ENCODE data around the gene STEAP1B.
"Not testable (repeated sequence)": the region's sequence is repeated elsewhere in the genome, so short reads cannot be mapped to it uniquely, and the experiment has no call there.

The STEAP1B gene

GRCh38 chr7:22499044-22499443 is 944 bp downstream of the STEAP1B start:
- ChIA-PET CTCF (no interaction called here), POLR2A (no interaction called here)
- no peak overlapping the region for H3K4me3 ChIP-seq (ENCODE audit: control insufficient read depth in 1 of 7, extremely low read depth in 1 of 7, insufficient read depth in 4 of 7, low read depth in 2 of 7, low read length in 6 of 7)
- 98% methylated on average over 4 of the region's 5 CpGs for whole genome bisulfite sequencing (ENCODE audit: insufficient coverage)
- DNase-seq = no peak
- H3K36me3 ChIP-seq (ENCODE audit: control insufficient read depth in 4 of 4, insufficient read depth in 4 of 4, low read length in 3 of 4) = no peaks in the 10 kb centered on the region
- no peak overlapping the region for H3K27ac ChIP-seq (ENCODE audit: insufficient read depth in 1 of 2, low read depth in 1 of 2, low read length in 2 of 2, poor library complexity in 1 of 2, severe bottlenecking in 2 of 2)
- H3K9me3 ChIP-seq (ENCODE audit: control extremely low read depth in 1 of 5, control insufficient read depth in 4 of 5, insufficient read depth in 2 of 5, low read depth in 1 of 5, low read length in 4 of 5) = no peaks in the 10 kb centered on the region
- peaks cover 0 to 4% (median 0%) of the 10 kb centered on the region in 5 experiments for H3K27me3 ChIP-seq (replicated peaks in 2 of 5; ENCODE audit: control insufficient read depth in 4 of 5, insufficient read depth in 5 of 5, low read length in 4 of 5)
- H3K4me1 ChIP-seq (ENCODE audit: control extremely low read depth in 1 of 4, control insufficient read depth in 4 of 4, insufficient read depth in 4 of 4, low read length in 3 of 4) = peaks cover 0 to 7% (median 2%) of the 10 kb centered on the region in 4 experiments

DNA sequence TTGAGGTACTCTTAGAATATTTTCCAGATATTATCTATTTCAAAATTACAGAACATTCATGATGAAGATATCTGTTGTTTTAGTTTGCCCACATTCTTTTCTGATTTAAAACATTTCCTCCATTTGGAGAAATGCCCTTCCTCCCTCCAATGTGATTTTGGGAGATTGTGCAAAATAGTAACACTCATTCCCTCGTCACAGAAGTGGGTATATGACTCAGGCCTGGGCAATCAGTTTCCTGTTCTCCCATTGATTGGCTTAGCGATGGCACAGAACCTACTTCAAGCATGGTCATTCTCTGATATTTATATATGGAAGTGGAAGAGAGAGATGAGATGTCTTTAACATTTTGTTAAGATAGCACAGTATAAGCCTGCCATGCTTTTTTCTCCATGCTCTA is 3.1 kb downstream of the STEAP1B start:
- POLR2A ChIA-PET; H3K36me3 ChIP-seq (ENCODE audit: control insufficient read depth in 4 of 4, insufficient read depth in 4 of 4, low read length in 3 of 4); H3K9me3 ChIP-seq (ENCODE audit: control extremely low read depth in 1 of 5, control insufficient read depth in 4 of 5, insufficient read depth in 2 of 5, low read depth in 1 of 5, low read length in 4 of 5); CTCF ChIA-PET; H3K27me3 ChIP-seq (replicated peaks in 2 of 5; ENCODE audit: control insufficient read depth in 4 of 5, insufficient read depth in 5 of 5, low read length in 4 of 5); H3K4me3 ChIP-seq (ENCODE audit: control insufficient read depth in 1 of 7, extremely low read depth in 1 of 7, insufficient read depth in 4 of 7, low read depth in 2 of 7, low read length in 6 of 7); H3K27ac ChIP-seq (ENCODE audit: insufficient read depth in 1 of 2, low read depth in 1 of 2, low read length in 2 of 2, poor library complexity in 1 of 2, severe bottlenecking in 2 of 2); DNase-seq; H3K4me1 ChIP-seq (ENCODE audit: control extremely low read depth in 1 of 4, control insufficient read depth in 4 of 4, insufficient read depth in 4 of 4, low read length in 3 of 4): not testable (repeated sequence)
- WGBS (ENCODE audit: insufficient coverage) = no CpG with 5 or more reads among the region's 2 CpGs

- H3K4me1 ChIP-seq (ENCODE audit: control extremely low read depth in 1 of 4, control insufficient read depth in 4 of 4, insufficient read depth in 4 of 4, low read length in 3 of 4); H3K36me3 ChIP-seq (ENCODE audit: control insufficient read depth in 4 of 4, insufficient read depth in 4 of 4, low read length in 3 of 4); H3K27ac ChIP-seq (ENCODE audit: insufficient read depth in 1 of 2, low read depth in 1 of 2, low read length in 2 of 2, poor library complexity in 1 of 2, severe bottlenecking in 2 of 2); DNase-seq; POLR2A ChIA-PET; H3K27me3 ChIP-seq (replicated peaks in 2 of 5; ENCODE audit: control insufficient read depth in 4 of 5, insufficient read depth in 5 of 5, low read length in 4 of 5); H3K9me3 ChIP-seq (ENCODE audit: control extremely low read depth in 1 of 5, control insufficient read depth in 4 of 5, insufficient read depth in 2 of 5, low read depth in 1 of 5, low read length in 4 of 5); H3K4me3 ChIP-seq (ENCODE audit: control insufficient read depth in 1 of 7, extremely low read depth in 1 of 7, insufficient read depth in 4 of 7, low read depth in 2 of 7, low read length in 6 of 7): not testable (repeated sequence)
- no CpG with 5 or more reads among the region's 6 CpGs for WGBS (ENCODE audit: insufficient coverage)
- CTCF ChIA-PET = interaction anchor here (1.1 to 2.0 kb wide), 3 partner anchors 385 to 392 kb away, joined by 4 to 9 read pairs (median 4); no protein-coding TSS in a partner anchor
Observed at GRCh38 chr7:22496296-22496888, 3.6 kb downstream of the STEAP1B start.

- POLR2A ChIA-PET; H3K4me3 ChIP-seq (ENCODE audit: control insufficient read depth in 1 of 7, extremely low read depth in 1 of 7, insufficient read depth in 4 of 7, low read depth in 2 of 7, low read length in 6 of 7); H3K4me1 ChIP-seq (ENCODE audit: control extremely low read depth in 1 of 4, control insufficient read depth in 4 of 4, insufficient read depth in 4 of 4, low read length in 3 of 4); H3K27ac ChIP-seq (ENCODE audit: insufficient read depth in 1 of 2, low read depth in 1 of 2, low read length in 2 of 2, poor library complexity in 1 of 2, severe bottlenecking in 2 of 2); CTCF ChIA-PET; H3K36me3 ChIP-seq (ENCODE audit: control insufficient read depth in 4 of 4, insufficient read depth in 4 of 4, low read length in 3 of 4); H3K9me3 ChIP-seq (ENCODE audit: control extremely low read depth in 1 of 5, control insufficient read depth in 4 of 5, insufficient read depth in 2 of 5, low read depth in 1 of 5, low read length in 4 of 5); H3K27me3 ChIP-seq (replicated peaks in 2 of 5; ENCODE audit: control insufficient read depth in 4 of 5, insufficient read depth in 5 of 5, low read length in 4 of 5); DNase-seq: not testable (repeated sequence)
- 96% methylated on average over 2 of the region's 4 CpGs for WGBS (ENCODE audit: insufficient coverage)
Observed at GRCh38 chr7:22493160-22493925, 6.6 kb downstream of the STEAP1B start.

DNA sequence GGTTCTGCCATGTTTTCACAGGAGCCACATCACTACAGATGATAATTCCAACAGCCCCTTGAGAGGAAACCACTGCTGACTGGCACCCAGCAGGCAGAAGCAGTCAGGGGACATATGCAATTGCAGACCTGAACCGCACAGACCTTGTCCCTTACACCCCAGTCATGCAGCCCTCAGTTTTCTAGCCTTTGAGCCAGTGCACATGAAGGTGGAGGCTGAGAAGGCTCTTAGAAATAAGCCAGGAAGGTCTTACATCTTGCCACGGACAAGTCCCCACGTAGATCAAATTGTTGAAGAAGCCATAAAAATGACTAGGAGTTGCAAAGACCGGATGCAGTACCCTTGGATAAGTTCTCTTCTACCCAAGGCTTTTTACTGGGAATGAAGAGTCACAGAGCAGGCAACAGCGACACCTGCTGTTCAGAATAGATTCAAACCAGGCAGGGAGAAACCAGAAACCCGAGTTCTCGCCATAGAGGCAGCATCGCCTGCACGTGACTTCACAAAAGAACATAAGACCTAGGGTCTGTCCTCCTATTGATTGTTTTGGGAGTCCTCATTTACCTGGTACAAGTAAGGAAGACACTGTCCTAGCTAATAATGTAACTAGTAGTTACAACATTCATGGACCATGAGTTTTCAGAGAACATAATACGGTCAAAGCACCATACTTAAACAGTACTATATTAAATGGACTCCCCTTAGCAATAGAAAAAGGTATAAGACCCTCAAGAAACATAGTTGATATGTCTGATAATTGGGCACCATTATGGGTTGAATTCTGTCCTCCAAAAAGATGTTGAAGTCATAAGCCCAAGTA is 11.1 kb downstream of the STEAP1B start:
- no peaks in the 10 kb centered on the region for H3K27me3 ChIP-seq (replicated peaks in 2 of 5; ENCODE audit: control insufficient read depth in 4 of 5, insufficient read depth in 5 of 5, low read length in 4 of 5)
- WGBS (ENCODE audit: insufficient coverage) = 11% methylated on average over 9 of the region's 10 CpGs
- H3K4me3 ChIP-seq (ENCODE audit: control insufficient read depth in 1 of 7, extremely low read depth in 1 of 7, insufficient read depth in 4 of 7, low read depth in 2 of 7, low read length in 6 of 7) = no peak overlapping the region
- no peaks in the 10 kb centered on the region for H3K4me1 ChIP-seq (ENCODE audit: control extremely low read depth in 1 of 4, control insufficient read depth in 4 of 4, insufficient read depth in 4 of 4, low read length in 3 of 4)
- ChIA-PET CTCF (interaction anchor here (0.8 to 3.5 kb wide), 3 partner anchors 290 to 379 kb away, joined by 4 to 44 read pairs (median 4); no protein-coding TSS in a partner anchor), POLR2A (no interaction called here)
- peaks cover 0 to 6% (median 0%) of the 10 kb centered on the region in 5 experiments for H3K9me3 ChIP-seq (ENCODE audit: control extremely low read depth in 1 of 5, control insufficient read depth in 4 of 5, insufficient read depth in 2 of 5, low read depth in 1 of 5, low read length in 4 of 5)
- no peaks in the 10 kb centered on the region for H3K36me3 ChIP-seq (ENCODE audit: control insufficient read depth in 4 of 4, insufficient read depth in 4 of 4, low read length in 3 of 4)
- H3K27ac ChIP-seq (ENCODE audit: insufficient read depth in 1 of 2, low read depth in 1 of 2, low read length in 2 of 2, poor library complexity in 1 of 2, severe bottlenecking in 2 of 2) = no peak overlapping the region
- peak; percentile 59 to 78 (median 61) for DNase-seq

DNA sequence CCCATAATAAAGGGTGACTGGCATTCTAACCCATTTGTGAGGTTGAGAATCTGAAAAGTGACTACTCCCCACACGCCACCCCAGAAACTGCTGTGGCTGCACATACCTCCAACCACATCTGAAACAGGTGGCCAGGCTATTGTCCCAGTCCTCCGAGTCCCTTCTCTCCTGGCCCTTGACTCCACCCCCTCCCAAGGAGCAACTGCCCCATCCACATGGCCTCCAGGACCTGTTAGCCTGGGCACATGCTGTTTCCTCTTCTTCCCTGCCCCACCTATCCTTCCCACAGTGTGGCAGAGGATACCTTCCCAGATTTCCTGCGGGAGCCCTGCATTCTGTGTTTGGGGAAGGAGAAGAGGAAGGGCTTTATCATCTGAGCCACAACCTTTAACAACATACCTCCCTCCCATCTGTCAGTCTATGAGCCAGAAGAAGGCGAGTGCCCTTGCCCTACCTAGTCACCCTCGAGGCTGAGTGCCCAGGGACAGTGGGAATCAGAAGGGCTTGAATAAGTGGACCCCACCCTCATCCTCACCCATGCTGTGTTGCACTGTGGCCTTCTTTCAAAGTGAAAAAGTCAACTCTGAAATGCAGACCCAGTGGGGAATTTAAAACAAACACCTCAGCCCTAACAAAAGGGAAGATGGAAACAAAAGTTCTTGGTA is 11.9 kb downstream of the STEAP1B start:
- POLR2A ChIA-PET = no interaction called here
- no peak for DNase-seq
- H3K9me3 ChIP-seq (ENCODE audit: control extremely low read depth in 1 of 5, control insufficient read depth in 4 of 5, insufficient read depth in 2 of 5, low read depth in 1 of 5, low read length in 4 of 5) = peaks cover 0 to 6% (median 0%) of the 10 kb centered on the region in 5 experiments
- H3K27me3 ChIP-seq (replicated peaks in 2 of 5; ENCODE audit: control insufficient read depth in 4 of 5, insufficient read depth in 5 of 5, low read length in 4 of 5) = no peaks in the 10 kb centered on the region
- WGBS (ENCODE audit: insufficient coverage) = 88% methylated on average over 4 of the region's 5 CpGs
- H3K4me3 ChIP-seq (ENCODE audit: control insufficient read depth in 1 of 7, extremely low read depth in 1 of 7, insufficient read depth in 4 of 7, low read depth in 2 of 7, low read length in 6 of 7) = no peak overlapping the region
- no peaks in the 10 kb centered on the region for H3K4me1 ChIP-seq (ENCODE audit: control extremely low read depth in 1 of 4, control insufficient read depth in 4 of 4, insufficient read depth in 4 of 4, low read length in 3 of 4)
- CTCF ChIA-PET = interaction anchor here (8.5 kb wide), 1 partner anchor 377 kb away, joined by 78 read pairs; no protein-coding TSS in a partner anchor
- no peak overlapping the region for H3K27ac ChIP-seq (ENCODE audit: insufficient read depth in 1 of 2, low read depth in 1 of 2, low read length in 2 of 2, poor library complexity in 1 of 2, severe bottlenecking in 2 of 2)
- no peaks in the 10 kb centered on the region for H3K36me3 ChIP-seq (ENCODE audit: control insufficient read depth in 4 of 4, insufficient read depth in 4 of 4, low read length in 3 of 4)
